ENCODE measurements around the gene RNF181.

RNF181 gene

DNA sequence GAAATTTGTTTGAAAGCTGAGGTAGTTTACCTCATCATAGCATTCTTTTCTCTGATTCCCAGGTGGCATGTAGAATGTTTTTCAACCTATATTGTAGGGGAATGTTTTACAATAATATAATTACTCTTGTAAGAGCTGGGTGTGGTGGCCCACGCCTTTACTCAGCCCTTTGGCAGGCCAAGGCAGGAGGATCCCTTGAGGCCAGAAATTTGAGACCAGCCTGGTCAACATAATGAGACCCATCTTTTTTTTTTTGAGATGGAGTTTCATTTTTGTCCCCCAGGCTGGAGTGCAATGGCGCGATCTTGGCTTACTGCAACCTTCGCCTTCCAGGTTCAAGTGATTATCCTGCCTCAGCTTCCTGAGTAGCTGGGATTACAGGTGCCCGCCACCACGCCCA, 24.1 kb downstream of the RNF181 start:
- no peak for DNase-seq

DNA sequence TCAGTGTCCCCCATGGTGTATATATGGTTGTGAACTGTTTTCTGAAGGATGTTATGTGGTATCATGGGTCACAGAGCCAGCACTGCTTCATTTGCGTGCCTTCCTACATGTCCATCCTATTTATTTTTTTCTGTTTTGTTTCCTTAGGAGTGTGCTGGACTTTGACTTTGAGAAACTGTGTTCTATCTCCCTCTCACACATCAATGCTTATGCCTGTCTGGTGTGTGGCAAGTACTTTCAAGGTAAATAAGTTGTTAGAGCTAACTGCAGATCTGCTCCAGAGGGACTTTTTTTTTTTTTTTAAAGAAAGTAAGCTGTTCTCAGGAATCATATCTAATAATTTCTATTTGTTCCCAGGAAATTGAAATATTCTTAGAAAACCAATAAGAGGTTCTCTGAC, 25.8 kb downstream of the RNF181 start:
- no peak for DNase-seq

DNA sequence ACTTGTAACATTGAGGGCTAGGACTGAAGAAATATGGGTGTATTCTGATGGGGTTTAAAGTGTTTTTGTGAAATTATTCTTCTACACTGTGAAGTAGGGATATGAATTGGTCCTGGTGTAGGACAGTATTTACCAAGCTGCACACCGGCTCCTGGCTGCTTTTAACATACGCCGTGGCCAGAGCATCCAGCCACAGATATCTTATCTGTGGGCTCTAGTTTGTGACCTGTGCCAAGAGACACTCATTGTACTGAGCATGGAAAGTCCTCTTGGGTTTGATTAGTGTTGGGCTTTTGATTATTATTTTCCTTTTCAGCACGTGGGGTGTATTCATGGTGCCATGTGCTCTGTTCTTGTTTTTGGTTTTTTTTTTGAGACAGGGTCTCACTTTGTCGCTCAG, 28.4 kb downstream of the RNF181 start:
- no peak for DNase-seq

DNA sequence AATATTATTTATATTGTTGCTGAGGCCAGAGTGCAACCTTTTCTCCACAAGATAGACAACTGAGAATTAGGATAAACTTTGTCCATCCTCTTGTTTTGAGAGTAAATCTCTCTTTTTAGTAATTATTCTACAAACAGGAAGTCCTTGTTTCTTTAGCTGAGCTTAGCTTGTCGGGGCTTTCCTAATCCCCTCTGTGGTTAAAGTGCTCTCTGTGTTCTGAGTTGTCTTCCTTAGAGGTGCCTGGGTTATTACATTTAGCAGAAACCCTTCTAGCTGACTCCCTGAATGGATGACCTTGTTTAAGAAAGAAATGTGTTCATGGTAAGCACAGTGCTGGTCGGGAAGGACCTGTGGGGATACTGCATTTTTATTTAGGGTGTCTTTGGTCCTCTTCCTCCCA, 33.1 kb downstream of the RNF181 start:
- no peak for DNase-seq

DNA sequence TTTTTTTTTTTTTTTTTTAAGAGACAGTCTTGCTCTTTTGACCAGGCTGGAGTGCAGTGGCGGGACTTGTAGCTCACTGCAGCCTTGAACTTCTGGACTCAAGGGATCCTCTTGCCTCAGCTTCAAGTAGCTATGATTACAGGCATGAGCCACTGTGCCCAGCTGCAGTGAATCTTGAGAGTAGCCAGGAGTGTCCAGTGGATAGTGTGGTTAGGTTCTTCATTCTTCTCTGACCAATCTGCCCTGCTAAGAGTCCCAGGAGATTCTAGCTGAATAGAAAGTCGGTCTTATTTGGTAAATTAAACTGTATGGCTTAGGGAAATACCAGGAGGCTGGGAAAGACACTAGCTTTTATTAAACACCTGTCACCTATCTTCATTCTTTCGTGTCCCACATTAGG, 35.8 kb downstream of the RNF181 start:
- no peak for DNase-seq

DNA sequence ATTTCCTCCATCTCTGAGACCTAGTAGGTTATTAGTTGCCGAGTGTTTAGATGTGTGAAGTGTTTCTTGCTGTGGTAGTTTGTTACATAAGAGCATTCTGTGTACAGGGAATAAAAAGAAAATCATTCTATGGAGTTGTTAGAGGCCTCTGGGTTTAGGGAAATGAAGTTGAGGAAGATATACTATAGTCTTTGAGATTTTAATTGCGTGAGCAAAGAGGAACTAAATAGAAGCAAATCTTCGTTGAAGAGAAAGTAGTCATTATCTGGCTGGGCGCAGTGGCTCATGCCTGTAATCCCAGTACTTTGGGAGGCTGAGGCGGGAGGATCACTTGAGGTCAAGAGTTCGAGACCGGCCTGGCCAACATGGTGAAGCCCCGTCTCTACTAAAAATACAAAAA, 39.5 kb downstream of the RNF181 start:
- no peak for DNase-seq

DNA sequence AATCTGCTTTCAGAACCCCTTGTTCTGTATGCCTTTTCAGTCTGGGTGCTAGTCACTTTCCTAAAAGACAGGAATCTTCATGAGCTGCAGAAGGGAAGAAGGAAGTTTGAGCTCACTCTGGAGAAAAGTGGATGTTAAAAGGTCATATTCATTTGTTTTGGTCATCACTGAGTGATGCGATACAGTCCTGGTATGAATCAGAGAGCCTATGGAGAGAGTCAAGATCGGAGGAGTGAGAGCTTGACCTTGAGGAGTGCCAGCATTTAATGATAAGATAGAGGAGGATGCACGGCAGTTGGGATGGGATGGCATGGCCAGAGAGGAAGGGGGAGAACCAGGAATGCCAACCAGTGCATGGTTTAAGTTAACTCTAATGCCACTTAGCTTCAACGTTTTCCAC, 40.1 kb downstream of the RNF181 start:
- no peak for DNase-seq

DNA sequence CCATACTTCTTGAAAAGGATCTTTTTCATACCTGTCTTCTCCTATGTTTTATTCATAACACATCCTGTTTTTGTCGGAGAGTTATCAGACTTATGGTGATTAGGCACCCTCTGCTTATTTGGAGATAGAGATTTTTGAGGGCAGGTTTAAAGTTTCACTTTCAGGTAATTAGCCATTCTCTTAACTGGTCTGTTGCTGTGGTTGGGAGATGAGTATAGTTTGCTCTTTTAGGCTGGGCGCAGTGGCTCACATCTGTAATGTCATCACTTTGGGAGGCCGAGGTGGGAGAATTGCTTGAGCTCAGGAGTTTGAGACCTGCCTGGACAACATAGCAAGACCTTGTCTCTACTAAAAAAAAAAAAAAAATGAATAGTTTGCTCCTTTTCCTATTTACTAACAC, 47.2 kb downstream of the RNF181 start:
- DNase-seq = no peak

DNA sequence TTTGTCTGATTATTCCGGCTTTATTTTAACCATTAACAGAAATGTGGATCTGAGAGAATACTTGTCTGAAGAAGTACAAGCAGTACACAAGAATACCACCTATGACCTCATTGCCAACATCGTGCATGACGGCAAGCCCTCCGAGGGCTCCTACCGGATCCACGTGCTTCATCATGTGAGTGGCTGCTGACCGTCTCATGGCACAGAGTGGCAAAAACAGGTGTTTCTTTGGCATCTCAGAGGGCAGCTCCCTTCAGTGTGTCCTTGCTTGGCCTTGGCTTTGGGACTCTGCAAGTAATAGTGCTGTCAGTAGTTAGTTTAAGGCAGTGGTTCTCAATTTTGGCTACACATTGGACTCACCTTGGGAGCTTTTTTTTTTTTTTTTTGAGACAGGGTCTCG, 49.4 kb downstream of the RNF181 start:
- DNase-seq = no peak

DNA sequence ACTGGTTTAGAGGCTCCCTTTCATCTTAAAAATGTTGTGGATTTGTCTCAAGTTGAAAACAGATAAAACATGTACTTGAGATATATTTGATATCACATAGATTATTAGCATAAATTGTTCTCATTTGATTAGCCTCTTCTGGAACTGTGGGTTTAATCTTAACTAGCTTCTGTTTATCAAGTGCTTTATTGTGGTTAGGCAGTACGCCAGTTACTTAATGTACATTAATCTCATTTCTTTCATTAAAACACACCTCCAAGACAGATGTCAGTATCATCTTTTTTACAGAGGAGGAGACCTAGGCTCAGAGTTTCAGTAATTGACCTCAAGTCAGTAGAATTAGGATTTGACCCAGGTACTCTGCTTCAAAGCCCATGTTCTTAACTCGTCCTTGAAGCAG, 50.6 kb downstream of the RNF181 start:
- DNase-seq = no peak
